Neural cell (in vitro differentiated cells): Measurements from ENCODE around the gene MYLK.

ENCODE experiments used
- CTCF ChIP-seq: fragments of 450-650 bp; IDR thresholded peaks from 2 replicates; pipeline ENCODE4 v1.5.1; 2014; ENCODE audit warnings: antibody characterized with exemption, mild to moderate bottlenecking, moderate library complexity; ENCODE audit not compliant: poor library complexity, severe bottlenecking
- EP300 ChIP-seq: fragments of 450-650 bp; conservative IDR thresholded peaks from 2 replicates; pipeline ENCODE4 v1.6.1; 2014; ENCODE audit warnings: antibody characterized with exemption, mild to moderate bottlenecking, moderate library complexity; ENCODE audit not compliant: poor library complexity, severe bottlenecking
- POLR2AphosphoS5 ChIP-seq: IDR thresholded peaks from 2 replicates; pipeline ENCODE4 v1.6.1; 2012
- REST ChIP-seq: IDR thresholded peaks from 2 replicates; pipeline ENCODE4 v1.6.1; 2012; ENCODE audit warnings: borderline replicate concordance

- TF ChIP-seq CTCF (no peak), POLR2AphosphoS5 (no peak), EP300 (no peak), REST (no peak)
Measured at GRCh38 chr3:123750209-123750608, 133.9 kb downstream of the MYLK start.
